ENCODE results near the gene TNFRSF1A. TPM values are rescaled to one million over a fixed set of nuclear protein-coding genes. Genes with fewer than 3 reads are reported as not detected.
A peak's percentile ranks its signal among the peaks of the same experiment; 100 is the strongest.

The TNFRSF1A gene
- total and polyA plus RNA-seq, 2 of the 13 experiments (the other 11 are each of a cell fraction or from before 2014, with no cell fraction given): 41.5 to 61.2 TPM

- TF ChIP-seq BCL3 (CRISPR knock-in tag; IDR thresholded peaks at IDR 0.05): peak; percentile 47; the same call in 1 of the 2 replicates
- no peak for TF ChIP-seq SRSF9 (IDR thresholded peaks at IDR 0.05; ENCODE audit: borderline replicate concordance, insufficient read depth, low read depth, low read length, poor library complexity, severe bottlenecking)
- TF ChIP-seq BCL6 (CRISPR knock-in tag; IDR thresholded peaks at IDR 0.05): peak; percentile 79
- peak; percentile 85 for TF ChIP-seq TARDBP (CRISPR knock-in tag; IDR thresholded peaks at IDR 0.05)
- TF ChIP-seq ZNF513 (CRISPR knock-in tag; conservative IDR thresholded peaks at IDR 0.05): 0 out of 2 replicates have a peak, but pooled peaks have one; percentile 13
- peak; percentile 53 for TF ChIP-seq ZNF350 (CRISPR knock-in tag; IDR thresholded peaks at IDR 0.05; ENCODE audit: borderline replicate concordance, low read depth)
- TF ChIP-seq UBTF (CRISPR knock-in tag; IDR thresholded peaks at IDR 0.05): peak; percentile 28; the same call in 1 of the 2 replicates
- 0 out of 2 replicates have a peak, but pooled peaks have one; percentile 46 for TF ChIP-seq HOXA5 (CRISPR knock-in tag; IDR thresholded peaks at IDR 0.05)
- peak; percentile 61; the same call in 1 of the 2 replicates for TF ChIP-seq ZNF124 (CRISPR knock-in tag; IDR thresholded peaks at IDR 0.05)
- TF ChIP-seq ZNF160 (CRISPR knock-in tag; IDR thresholded peaks at IDR 0.05): no peak
- TF ChIP-seq STAT6 (CRISPR knock-in tag; IDR thresholded peaks at IDR 0.05; ENCODE audit: borderline replicate concordance): no peak
- TF ChIP-seq HMGXB4 (CRISPR knock-in tag; IDR thresholded peaks at IDR 0.05; ENCODE audit: borderline replicate concordance in 1 of 2, low read depth in 1 of 2): peak in 1 of 2 experiments; percentile 58; a peak in 1 of 4 replicates
- no peak for TF ChIP-seq MAFK (conservative IDR thresholded peaks at IDR 0.05 in 1 of 2, IDR thresholded peaks at IDR 0.05 in 1 of 2; ENCODE audit: low read length in 2 of 2)
- TF ChIP-seq HDAC2 (CRISPR knock-in tag; IDR thresholded peaks at IDR 0.05): peak; percentile 70
These were observed 30.6 kb upstream of the TNFRSF1A start (continued) for GRCh38 chr12:6372403-6373003.
